HG02610 (cell line): ENCODE measurements around the gene MYO5A.
"Not testable (repeated sequence)": the region's sequence is repeated elsewhere in the genome, so short reads cannot be mapped to it uniquely, and the experiment has no call there.

Experiments
- ATAC-seq: cut with Tn5 transposase; IDR thresholded peaks from one replicate; pipeline ENCODE4 v1.9.1; 2021; ENCODE audit warnings: mild to moderate bottlenecking, moderate library complexity; ENCODE audit not compliant: unreplicated experiment

The MYO5A gene

DNA sequence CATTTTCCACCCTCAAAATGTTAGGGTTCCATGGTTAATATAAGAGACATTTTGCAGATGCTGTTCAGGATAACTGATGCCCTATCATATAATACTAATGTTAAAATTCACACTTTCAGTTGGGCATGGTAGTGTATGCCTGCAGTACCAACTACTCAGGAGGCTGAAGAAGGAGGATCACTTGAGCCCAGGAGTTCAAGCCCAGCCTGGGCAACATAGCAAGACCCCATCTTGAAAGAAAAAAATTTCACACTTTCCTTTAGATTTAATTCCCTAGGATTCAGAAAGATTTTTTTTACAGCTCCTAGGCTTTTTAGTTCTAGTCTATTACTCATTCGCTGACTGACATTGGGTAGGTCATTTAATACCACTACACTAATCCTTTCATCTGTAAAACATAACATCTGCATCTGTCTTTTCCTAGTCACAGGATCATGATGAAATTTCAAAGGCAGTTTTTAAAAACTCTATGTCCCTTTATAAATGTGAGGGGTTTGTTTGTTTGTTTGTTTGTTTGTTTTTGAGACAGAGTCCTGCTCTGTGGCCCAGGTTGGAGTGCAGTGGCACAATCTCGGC is 103.7 kb downstream of the MYO5A start:
- no peak for ATAC-seq

DNA sequence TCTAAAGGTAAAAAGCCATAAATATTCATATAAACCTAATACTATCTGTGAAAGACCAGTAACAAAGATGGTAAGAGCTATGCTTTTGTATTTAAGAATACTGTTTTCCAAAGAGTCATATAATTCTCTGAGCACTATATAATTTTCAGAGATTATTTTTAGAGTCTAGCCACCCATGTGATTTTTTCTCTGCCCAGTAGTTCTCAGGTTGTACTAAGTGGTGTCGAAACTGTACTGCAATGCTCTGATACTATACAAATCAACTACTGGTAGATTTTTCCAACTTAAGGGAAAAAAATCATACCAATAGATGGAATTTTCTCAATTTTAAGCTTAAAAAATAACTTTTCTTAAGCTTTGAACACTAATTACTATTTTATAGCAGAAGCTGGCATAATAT is 104.8 kb downstream of the MYO5A start:
- ATAC-seq: no peak

DNA sequence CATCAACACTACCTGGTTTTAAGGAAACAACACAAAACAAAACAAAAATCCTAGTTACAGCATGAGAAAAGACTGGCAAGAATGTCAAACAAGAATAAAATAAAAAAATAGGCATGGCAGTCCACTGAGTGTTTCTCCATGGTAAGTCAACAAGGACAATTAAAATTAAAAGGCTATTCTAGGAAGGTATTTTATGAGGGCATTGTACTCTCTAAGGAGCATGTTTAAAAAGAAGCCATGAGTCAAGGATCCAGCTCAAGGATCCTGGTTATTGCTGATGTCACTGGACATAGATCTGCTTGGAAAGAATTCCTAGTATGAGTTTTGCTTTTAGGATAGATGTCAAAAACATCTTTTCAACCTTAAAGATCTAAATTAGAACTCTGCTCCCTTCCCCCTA is 106.7 kb downstream of the MYO5A start:
- no peak for ATAC-seq

DNA sequence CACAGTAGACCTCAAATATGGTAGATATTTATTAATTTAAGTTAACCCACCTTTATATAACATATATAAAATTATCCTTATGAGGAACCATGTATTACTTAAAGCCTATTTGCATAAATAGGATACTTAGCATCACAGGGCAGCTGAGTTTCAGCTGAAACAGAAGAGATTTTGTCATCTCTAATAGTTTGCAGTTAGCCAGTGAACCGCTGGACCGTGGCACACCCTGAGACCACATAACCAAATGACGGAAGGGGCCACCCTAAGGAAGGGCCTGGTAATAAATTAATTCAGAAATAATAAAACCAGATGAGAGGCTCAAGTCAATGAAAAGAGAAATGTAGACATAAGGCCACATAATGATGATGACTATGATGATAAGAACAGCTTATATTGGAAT is 107.7 kb downstream of the MYO5A start:
- ATAC-seq: peak; percentile 53

DNA sequence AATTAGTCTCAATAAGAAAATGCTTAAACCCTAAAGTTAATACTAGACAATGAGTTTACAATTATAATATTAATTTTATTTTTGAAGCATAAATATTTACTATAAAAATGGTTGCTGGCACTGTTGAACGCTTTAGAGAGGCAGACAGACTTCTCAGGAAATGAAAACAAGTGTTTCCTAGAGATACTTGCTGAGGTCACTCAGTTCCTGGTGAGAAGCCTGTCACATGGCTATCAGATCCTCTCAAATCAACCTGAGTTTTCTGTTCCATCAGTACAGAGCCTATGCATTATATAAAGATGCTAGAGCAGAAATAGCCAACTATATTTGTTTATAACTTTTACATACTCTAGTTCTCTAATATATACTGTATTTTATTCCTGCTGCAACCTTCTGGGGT is 109.2 kb downstream of the MYO5A start:
- ATAC-seq: no peak

DNA sequence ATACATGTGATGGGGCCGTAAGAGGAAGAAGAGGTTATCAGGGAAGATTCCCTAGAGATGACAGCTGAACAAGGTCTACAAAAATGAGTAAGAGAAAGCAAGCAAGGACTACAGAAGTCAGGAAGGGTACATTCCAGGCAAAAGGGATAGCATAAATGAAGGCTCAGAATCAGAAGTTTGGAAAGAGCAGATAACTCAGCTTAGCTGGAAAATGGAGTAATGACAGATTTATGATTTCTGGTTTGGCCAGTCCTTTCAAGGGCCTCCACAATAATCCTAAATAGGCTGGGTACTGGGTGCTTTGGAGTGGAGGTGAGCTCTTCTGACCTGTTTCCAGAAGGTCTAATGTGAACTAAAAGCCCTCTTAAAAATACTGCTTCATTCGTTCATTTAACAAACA is 110.7 kb downstream of the MYO5A start:
- no peak for ATAC-seq

GRCh38 chr15:52417521-52417920 is 111.2 kb downstream of the MYO5A start:
- no peak for ATAC-seq

GRCh38 chr15:52416566-52416965 is 112.1 kb downstream of the MYO5A start:
- ATAC-seq: not testable (repeated sequence)

GRCh38 chr15:52415628-52416027 is 113.1 kb downstream of the MYO5A start:
- no peak for ATAC-seq

DNA sequence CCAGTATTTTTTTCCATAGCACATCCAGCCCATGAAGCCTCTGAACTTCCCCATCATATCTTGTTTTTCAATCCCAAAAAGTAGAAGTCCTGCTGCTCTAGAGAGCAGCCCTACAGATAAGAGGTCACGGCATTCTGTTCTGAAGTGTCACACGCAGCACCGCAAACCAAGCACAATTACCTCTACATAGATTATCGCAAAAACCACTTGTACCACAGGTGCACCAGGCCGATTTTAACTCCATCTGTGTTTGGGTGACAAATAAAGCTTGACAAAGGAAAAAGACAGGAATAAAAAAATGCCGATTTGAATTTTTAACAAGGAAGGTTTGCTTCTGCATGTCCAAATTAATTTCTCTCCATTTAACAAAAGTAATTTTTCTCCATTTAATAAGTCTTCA is 113.7 kb downstream of the MYO5A start:
- ATAC-seq: no peak

GRCh38 chr15:52408823-52409222 is 119.9 kb downstream of the MYO5A start:
- ATAC-seq: no peak

DNA sequence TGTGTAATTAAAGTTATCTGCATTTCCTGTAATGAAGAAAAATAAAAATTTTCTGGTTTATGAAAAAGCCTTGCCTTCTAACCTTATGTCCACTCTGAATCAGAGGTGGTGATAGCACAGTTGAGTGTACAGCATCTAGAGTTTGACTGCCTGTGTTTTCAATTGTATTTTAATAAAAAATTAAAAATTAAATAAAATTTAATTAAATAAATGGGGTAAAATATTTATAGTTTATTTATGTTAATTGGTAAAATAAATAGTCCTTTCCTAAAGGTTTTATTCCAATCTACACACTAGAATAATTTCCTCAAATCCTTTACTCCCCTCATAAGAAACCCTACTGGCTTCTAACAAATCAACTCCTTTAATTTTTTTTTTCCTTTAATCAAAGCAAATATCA is 121.3 kb downstream of the MYO5A start:
- no peak for ATAC-seq

GRCh38 chr15:52406601-52407000 is 122.1 kb downstream of the MYO5A start:
- no peak for ATAC-seq

- ATAC-seq: no peak
Measured at GRCh38 chr15:52405856-52406255, 122.8 kb downstream of the MYO5A start.

DNA sequence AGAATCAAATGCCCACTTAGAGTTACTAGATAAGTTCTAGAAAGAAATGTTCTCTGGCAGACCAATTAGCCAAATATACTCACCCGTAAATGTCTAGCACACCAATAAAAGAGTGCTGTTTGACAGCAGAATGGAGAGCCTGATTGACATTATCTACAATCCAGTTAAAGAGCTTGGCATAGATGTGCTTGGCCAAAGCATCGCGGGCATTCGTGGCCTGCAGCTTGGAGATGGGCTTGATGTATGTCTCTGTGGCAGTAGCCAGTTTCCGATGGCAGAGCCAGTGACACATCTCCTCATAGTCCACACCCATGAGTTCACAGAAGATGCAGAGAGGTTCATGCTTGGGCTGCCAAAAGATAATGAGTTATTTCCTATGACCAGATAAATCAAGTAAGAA is 131.6 kb downstream of the MYO5A start:
- ATAC-seq: no peak

DNA sequence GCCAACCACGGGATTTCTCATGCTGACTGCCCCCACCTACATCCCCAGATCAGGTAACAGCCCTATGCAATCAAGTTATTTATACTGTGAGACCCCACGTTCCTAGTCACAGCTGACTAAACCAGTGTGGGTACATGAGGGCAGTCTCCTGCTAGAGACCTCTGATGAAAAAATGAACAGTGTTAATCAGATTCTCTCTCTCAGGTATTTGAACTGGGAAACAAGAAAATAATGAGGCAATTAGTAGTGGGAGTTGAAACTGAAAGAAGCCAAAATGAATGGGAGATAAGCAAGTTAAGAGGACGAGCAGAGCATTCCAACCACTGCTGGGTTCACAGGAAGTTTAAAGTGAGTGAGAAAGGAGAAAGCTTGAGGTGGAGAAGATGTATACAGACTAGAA is 134.6 kb downstream of the MYO5A start:
- ATAC-seq: no peak

DNA sequence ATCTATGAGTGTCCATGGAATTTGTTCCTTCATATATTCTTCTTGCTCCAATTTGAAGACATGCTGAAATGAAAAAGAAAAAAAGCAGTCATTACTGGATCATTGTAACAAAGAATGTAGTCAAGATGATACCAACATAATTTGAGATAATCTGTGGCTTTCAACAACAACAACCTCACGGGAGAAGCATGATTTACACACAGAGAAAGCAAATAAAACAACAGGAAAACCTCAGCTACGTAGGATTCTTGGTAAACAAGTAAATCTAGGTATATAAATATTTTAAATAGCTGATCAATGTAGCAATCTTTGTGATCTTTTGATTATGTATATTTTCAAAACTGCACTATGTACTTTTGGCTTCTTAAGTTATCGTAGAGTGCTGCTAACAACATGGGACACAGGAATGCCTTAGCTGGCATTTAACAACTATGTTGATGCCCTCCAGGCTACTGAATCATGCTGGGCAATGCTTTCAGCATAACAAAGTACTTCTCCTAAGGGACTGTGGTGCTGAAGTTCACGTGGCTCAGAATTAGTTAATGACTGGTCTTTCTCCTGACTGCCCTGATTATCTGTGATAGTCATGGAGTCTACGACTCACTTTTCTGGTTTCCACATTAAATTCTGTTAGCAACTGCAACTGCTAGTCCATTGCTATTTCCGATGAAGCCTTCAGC is 136.5 kb downstream of the MYO5A start:
- ATAC-seq: no peak

DNA sequence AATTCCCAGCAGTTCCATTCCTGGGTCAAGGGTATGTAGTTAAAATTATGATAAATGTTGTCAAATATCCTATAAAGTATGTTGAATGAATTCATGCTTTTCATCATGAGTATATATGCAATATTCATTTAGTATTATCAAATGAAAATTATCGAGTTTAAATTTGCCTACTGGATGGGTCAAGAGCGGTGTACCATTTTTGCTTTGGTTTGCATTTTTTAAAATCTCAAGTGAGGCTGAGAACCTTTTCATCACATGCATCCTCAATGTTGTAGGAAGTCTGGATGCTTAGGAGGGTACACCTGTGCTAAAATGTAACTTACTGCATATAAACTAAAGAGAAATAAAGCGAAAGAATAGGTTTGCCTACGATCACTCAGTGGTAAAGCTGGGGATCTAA is 137.6 kb downstream of the MYO5A start:
- no peak for ATAC-seq

DNA sequence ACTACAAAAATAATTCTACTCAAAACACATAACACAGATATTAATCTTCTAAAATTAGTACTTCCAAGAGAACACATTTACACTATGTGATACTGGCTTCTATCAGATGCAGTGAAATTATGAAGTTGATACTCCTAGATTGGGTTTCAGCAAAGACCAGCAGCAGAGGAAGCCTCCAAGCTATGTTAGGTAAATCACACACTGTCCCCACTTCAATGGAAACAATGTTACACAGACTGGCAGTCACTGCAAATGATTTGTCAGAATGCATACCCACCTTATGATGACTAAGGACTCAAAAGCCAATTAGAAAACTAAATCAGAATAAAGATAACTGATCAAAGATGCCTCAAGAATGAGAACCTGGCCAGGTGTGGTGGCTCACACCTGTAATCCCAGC is 143.0 kb downstream of the MYO5A start:
- no peak for ATAC-seq

DNA sequence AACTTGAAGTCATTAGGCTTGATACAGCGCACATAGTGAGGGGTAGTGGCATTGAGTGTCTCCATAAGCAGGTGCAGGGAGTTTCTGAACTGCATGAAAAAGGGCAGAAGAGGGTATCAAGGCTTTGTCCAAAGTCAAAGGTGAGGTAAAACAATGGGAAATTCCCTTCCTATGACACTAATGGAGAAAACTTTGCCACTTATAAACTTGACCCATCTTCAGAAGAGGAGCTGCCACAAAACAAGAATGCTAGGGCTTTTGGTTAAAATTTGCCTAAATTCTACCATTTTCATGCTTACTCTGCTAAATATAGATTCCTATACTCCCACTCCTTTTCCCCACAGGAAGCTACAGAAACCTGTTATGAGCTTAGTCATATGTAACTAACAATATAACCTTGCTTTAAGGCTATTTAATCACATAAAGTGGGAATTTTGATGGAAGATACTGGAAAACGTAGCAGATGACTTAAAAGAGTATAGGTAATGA is 145.5 kb downstream of the MYO5A start:
- ATAC-seq: peak; percentile 39

GRCh38 chr15:52382647-52383046 is 146.0 kb downstream of the MYO5A start:
- peak; percentile 30 for ATAC-seq

DNA sequence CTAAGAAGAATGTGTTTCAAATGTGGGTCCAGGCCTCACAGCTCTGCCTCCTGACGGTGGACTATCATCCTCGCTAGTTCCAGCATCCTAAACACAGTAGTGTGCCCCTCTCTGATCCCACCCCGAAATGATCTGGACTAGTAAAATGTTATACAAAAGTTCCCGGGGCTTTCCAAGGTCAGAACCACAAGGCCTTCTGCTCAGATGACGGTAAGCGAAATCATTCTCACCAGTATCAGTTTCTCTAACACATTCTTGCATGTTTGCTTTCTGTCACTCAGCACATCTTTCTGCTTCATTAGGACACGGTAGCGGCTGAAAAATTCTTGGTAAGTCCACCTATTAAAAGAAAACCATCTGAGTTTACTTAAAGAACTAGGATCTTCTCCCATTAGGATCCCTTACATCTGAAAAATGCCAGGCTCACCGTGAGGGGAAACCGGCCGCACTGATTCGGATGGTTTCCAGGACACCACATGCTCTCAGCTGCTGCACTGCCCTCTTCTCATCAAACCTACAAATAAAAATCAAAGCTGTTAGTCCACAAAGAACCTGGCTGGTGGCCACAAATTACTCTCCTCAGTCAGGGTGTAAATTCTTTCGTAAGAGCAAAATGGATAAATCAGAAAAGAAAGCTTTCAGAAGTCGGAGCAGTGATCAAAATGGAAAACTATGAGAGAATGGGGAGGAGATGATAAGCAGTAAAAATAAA is 149.1 kb downstream of the MYO5A start:
- ATAC-seq: peak; percentile 62
